HepG2 (cell line): ENCODE measurements around the gene NIP7. TPM values are rescaled to one million over a fixed set of nuclear protein-coding genes. Genes with fewer than 3 reads are reported as not detected.

ENCODE experiments used
- ARID2 ChIP-seq: sonication (generic); formaldehyde crosslinking; IDR thresholded peaks from 2 replicates; pipeline ENCODE4 v1.8.1; 2022; ENCODE audit warnings: mild to moderate bottlenecking, missing genetic modification reagents, borderline replicate concordance
- ATF7-NPFF ChIP-seq: sonication (generic); formaldehyde crosslinking; IDR thresholded peaks from 2 replicates; pipeline ENCODE4 v1.8.1; 2023; ENCODE audit warnings: mild to moderate bottlenecking, low read depth, missing genetic modification reagents, moderate library complexity
- CENPT ChIP-seq: sonication (generic); formaldehyde crosslinking; IDR thresholded peaks from 2 replicates; pipeline ENCODE4 v1.8.0; 2022; ENCODE audit warnings: low read depth, mild to moderate bottlenecking, moderate library complexity, missing genetic modification reagents
- CHCHD3 ChIP-seq: sonication (generic); formaldehyde crosslinking; IDR thresholded peaks from 2 replicates; pipeline ENCODE4 v1.8.0; 2022; ENCODE audit warnings: mild to moderate bottlenecking, missing genetic modification reagents, moderate library complexity
- FOXC1 ChIP-seq: sonication (generic); formaldehyde crosslinking; IDR thresholded peaks from 2 replicates; pipeline ENCODE4 v1.8.0; 2022; ENCODE audit warnings: mild to moderate bottlenecking, missing genetic modification reagents, borderline replicate concordance
- HES4 ChIP-seq: sonication (generic); formaldehyde crosslinking; IDR thresholded peaks from 2 replicates; pipeline ENCODE4 v1.9.0; 2021; ENCODE audit warnings: mild to moderate bottlenecking, missing genetic modification reagents, borderline replicate concordance
- KMT2B ChIP-seq: IDR thresholded peaks from 2 replicates; pipeline ENCODE4 v1.6.1; 2016; ENCODE audit warnings: missing genetic modification reagents, missing compliant biosample characterization
- MLLT10 ChIP-seq: sonication (generic); formaldehyde crosslinking; IDR thresholded peaks from 2 replicates; pipeline ENCODE4 v1.4.0; 2020; ENCODE audit warnings: missing genetic modification reagents
- SSRP1 ChIP-seq: IDR thresholded peaks from 2 replicates; pipeline ENCODE4 v1.6.1; 2016; ENCODE audit warnings: control low read depth
- SUZ12 ChIP-seq: fragments of 150-350 bp; IDR thresholded peaks from 2 replicates; pipeline ENCODE4 v1.6.1; 2014; ENCODE audit warnings: low read depth, low read length
- TGIF2 ChIP-seq: IDR thresholded peaks from 2 replicates; pipeline ENCODE4 v1.6.1; 2016; ENCODE audit warnings: control low read depth, missing compliant biosample characterization
- THAP7 ChIP-seq: sonication (generic); formaldehyde crosslinking; IDR thresholded peaks from 2 replicates; pipeline ENCODE4 v1.8.1; 2023; ENCODE audit warnings: mild to moderate bottlenecking, missing genetic modification reagents
- XRCC5 ChIP-seq: fragments of 200-400 bp; formaldehyde crosslinking; optimal IDR thresholded peaks from 2 replicates; pipeline ENCODE3; 2017; ENCODE audit warnings: mild to moderate bottlenecking, low read length
- ZNF136 ChIP-seq: sonication (generic); formaldehyde crosslinking; IDR thresholded peaks from 2 replicates; pipeline ENCODE4 v1.8.1; 2022; ENCODE audit warnings: low read depth, mild to moderate bottlenecking, moderate library complexity, missing genetic modification reagents
- ZNF282 ChIP-seq: fragments of 450-650 bp; IDR thresholded peaks from 2 replicates; pipeline ENCODE4 v1.6.1; 2018; ENCODE audit not compliant: partially characterized antibody
- ZNF468 ChIP-seq: sonication (generic); formaldehyde crosslinking; IDR thresholded peaks from 2 replicates; pipeline ENCODE4 v1.8.0; 2022; ENCODE audit warnings: mild to moderate bottlenecking, moderate library complexity, missing genetic modification reagents
- ZNF556 ChIP-seq: sonication (generic); formaldehyde crosslinking; IDR thresholded peaks from 2 replicates; pipeline ENCODE4 v1.4.0; 2020; ENCODE audit warnings: mild to moderate bottlenecking, missing genetic modification reagents, borderline replicate concordance
- ZNF616 ChIP-seq: sonication (generic); formaldehyde crosslinking; IDR thresholded peaks from 2 replicates; pipeline ENCODE4 v1.5.0; 2020; ENCODE audit warnings: low read depth, mild to moderate bottlenecking, missing genetic modification reagents
- ZNF709 ChIP-seq: sonication (generic); formaldehyde crosslinking; IDR thresholded peaks from 2 replicates; pipeline ENCODE4 v1.5.0; 2020; ENCODE audit warnings: mild to moderate bottlenecking, missing genetic modification reagents
- ZNF782 ChIP-seq: sonication (generic); formaldehyde crosslinking; IDR thresholded peaks from 2 replicates; pipeline ENCODE4 v1.4.0; 2020; ENCODE audit warnings: missing genetic modification reagents, mild to moderate bottlenecking, borderline replicate concordance
- ZNF879 ChIP-seq: sonication (generic); formaldehyde crosslinking; IDR thresholded peaks from 2 replicates; pipeline ENCODE4 v1.8.1; 2023; ENCODE audit warnings: missing genetic modification reagents
- polyA plus RNA-seq, 8 experiments: library from polyadenylated mRNA; depleted of rRNA in 3 of 8; stranded (reverse) in 7 of 8; unstranded in 1 of 8; fragments of >200 nt; fragmentation: Illumina TruSeq in 4 of 8; extraction: Trizol in 4 of 8; gene quantifications; 2 replicates each; pipeline versions ENCODE4 v1.2.1 to v1.2.3, GENCODE V29; 2011 to 2016; ENCODE audit warnings: low read depth in 4 of 8, missing spikeins in 1 of 8, mixed read lengths in 1 of 8; ENCODE audit not compliant: insufficient read depth in 1 of 8
- total RNA-seq, 5 experiments: library from RNA; depleted of rRNA; stranded (reverse); fragments of >200 nt; fragmentation: Illumina TruSeq; extraction: Trizol; gene quantifications; 2 replicates each; pipeline ENCODE4 v1.2.3, GENCODE V29; 2016; ENCODE audit warnings: low read depth in 1 of 5
- TF ChIP-seq, protein P1 (sequence below): sonication (generic); formaldehyde crosslinking; IDR thresholded peaks from 2 replicates; pipeline ENCODE4 v1.5.0; 2020; ENCODE audit warnings: mild to moderate bottlenecking, missing genetic modification reagents
- TF ChIP-seq, protein P2 (sequence below): sonication (generic); formaldehyde crosslinking; IDR thresholded peaks from 2 replicates; pipeline ENCODE4 v1.8.1; 2023; ENCODE audit warnings: mild to moderate bottlenecking, missing genetic modification reagents, borderline replicate concordance
- TF ChIP-seq, protein P3 (sequence below): sonication (generic); formaldehyde crosslinking; IDR thresholded peaks from 2 replicates; pipeline ENCODE4 v1.4.0; 2020; ENCODE audit warnings: missing genetic modification reagents, borderline replicate concordance

The NIP7 gene
- total and polyA plus RNA-seq, 2 of the 13 experiments (the other 11 are each of a cell fraction or from before 2014, with no cell fraction given), result 15.3 to 114 TPM

GRCh38 chr16:69326172-69326873, 13.2 kb upstream of the NIP7 start (continued):
- no peak for TF ChIP-seq ZNF782 (CRISPR knock-in tag)
- TF ChIP-seq SSRP1 (CRISPR knock-in tag), result no peak
- TF ChIP-seq HES4, result no peak; the same call in 1 of the 2 replicates
- TF ChIP-seq CHCHD3 (CRISPR knock-in tag), result no peak
- TF ChIP-seq, protein P1, sequence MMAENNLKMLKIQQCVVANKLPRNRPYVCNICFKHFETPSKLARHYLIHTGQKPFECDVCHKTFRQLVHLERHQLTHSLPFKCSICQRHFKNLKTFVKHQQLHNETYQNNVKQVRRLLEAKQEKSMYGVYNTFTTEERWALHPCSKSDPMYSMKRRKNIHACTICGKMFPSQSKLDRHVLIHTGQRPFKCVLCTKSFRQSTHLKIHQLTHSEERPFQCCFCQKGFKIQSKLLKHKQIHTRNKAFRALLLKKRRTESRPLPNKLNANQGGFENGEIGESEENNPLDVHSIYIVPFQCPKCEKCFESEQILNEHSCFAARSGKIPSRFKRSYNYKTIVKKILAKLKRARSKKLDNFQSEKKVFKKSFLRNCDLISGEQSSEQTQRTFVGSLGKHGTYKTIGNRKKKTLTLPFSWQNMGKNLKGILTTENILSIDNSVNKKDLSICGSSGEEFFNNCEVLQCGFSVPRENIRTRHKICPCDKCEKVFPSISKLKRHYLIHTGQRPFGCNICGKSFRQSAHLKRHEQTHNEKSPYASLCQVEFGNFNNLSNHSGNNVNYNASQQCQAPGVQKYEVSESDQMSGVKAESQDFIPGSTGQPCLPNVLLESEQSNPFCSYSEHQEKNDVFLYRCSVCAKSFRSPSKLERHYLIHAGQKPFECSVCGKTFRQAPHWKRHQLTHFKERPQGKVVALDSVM (CRISPR knock-in tag), result 0 out of 2 replicates have a peak, but pooled peaks have one; percentile 17
- TF ChIP-seq TGIF2 (CRISPR knock-in tag), result peak; percentile 95
- TF ChIP-seq THAP7 (CRISPR knock-in tag), result peak; percentile 43; the same call in 1 of the 2 replicates
- TF ChIP-seq ATF7-NPFF (CRISPR knock-in tag), result no peak
- TF ChIP-seq ZNF879 (CRISPR knock-in tag), result 0 out of 2 replicates have a peak, but pooled peaks have one; percentile 58
- 0 out of 2 replicates have a peak, but pooled peaks have one; percentile 40 for TF ChIP-seq ZNF709
- no peak for TF ChIP-seq ZNF282
- no peak for TF ChIP-seq ZNF468
- no peak for TF ChIP-seq ZNF616 (CRISPR knock-in tag)
- peak; percentile 77 for TF ChIP-seq XRCC5
- TF ChIP-seq ARID2 (CRISPR knock-in tag), result no peak
- TF ChIP-seq ZNF136 (CRISPR knock-in tag), result 0 out of 2 replicates have a peak, but pooled peaks have one; percentile 61
- no peak for TF ChIP-seq SUZ12
- peak; percentile 69; the same call in 1 of the 2 replicates for TF ChIP-seq FOXC1 (CRISPR knock-in tag)
- TF ChIP-seq, protein P2, sequence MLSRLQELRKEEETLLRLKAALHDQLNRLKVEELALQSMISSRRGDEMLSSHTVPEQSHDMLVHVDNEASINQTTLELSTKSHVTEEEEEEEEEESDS (CRISPR knock-in tag), result no peak
- TF ChIP-seq KMT2B (CRISPR knock-in tag), result no peak; the same call in 1 of the 2 replicates
- TF ChIP-seq, protein P3, sequence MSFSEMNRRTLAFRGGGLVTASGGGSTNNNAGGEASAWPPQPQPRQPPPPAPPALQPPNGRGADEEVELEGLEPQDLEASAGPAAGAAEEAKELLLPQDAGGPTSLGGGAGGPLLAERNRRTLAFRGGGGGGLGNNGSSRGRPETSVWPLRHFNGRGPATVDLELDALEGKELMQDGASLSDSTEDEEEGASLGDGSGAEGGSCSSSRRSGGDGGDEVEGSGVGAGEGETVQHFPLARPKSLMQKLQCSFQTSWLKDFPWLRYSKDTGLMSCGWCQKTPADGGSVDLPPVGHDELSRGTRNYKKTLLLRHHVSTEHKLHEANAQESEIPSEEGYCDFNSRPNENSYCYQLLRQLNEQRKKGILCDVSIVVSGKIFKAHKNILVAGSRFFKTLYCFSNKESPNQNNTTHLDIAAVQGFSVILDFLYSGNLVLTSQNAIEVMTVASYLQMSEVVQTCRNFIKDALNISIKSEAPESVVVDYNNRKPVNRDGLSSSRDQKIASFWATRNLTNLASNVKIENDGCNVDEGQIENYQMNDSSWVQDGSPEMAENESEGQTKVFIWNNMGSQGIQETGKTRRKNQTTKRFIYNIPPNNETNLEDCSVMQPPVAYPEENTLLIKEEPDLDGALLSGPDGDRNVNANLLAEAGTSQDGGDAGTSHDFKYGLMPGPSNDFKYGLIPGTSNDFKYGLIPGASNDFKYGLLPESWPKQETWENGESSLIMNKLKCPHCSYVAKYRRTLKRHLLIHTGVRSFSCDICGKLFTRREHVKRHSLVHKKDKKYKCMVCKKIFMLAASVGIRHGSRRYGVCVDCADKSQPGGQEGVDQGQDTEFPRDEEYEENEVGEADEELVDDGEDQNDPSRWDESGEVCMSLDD (CRISPR knock-in tag), result no peak
- no peak for TF ChIP-seq MLLT10 (CRISPR knock-in tag)
- TF ChIP-seq ZNF556, result peak; percentile 78; the same call in 1 of the 2 replicates
- TF ChIP-seq CENPT, result no peak
